GM18517 (cell line): ENCODE data around the gene TXN.
"Not testable (repeated sequence)": the region's sequence is repeated elsewhere in the genome, so short reads cannot be mapped to it uniquely, and the experiment has no call there.

Experiments
- ATAC-seq: cut with Tn5 transposase; IDR thresholded peaks from one replicate; pipeline ENCODE4 v1.9.1; 2021; ENCODE audit warnings: mild to moderate bottlenecking, moderate library complexity; ENCODE audit not compliant: unreplicated experiment

TXN gene

DNA sequence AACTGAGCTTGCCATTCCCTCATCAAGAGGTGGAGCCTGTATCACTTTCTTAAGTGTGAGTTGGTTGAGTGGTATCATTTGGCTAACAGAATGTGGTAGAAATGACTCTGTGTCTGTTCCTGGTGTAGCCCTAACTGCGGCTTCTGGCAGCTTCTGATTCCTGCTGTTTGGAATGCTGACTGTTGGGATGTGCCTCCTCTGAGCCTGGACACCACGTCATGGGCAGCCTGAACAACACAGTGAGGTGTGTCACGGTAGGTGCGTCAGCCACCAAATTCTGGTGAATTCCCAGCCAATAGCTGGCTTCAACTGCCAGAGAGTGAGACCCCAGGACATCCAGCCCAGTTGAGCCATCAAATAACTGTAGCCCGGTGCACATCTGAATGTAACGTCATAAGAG is 42.2 kb downstream of the TXN start:
- no peak for ATAC-seq

- ATAC-seq = no peak
Measured at GRCh38 chr9:110213413-110214044, 42.8 kb downstream of the TXN start.

DNA sequence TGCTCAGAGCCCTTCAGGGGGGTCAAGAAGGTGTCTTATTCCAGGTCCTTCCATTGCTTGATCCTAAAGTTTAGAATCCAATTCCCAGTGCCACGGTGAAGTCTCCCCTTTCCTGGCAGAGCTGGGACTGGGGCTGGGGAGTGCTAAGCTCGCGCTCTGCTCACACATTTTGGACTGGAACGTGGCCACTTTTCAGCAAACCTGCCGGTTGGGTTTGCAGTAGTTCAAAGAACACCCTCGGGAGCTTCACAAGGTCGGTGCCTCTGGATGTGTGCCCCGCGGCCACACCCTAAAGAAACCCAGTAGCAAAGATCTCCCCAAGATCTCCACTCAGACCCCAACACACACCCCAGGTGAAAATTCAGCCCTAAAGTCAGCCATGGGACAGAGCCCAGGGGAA is 48.3 kb downstream of the TXN start, which contains the start of gene C9orf152:
C9orf152 (minus strand) TSS at position 129 of the 400 bp plus-strand sequence. CDS start 580 bp downstream, outside the sequence.
- no peak for ATAC-seq

GRCh38 chr9:110207071-110207641 is 49.2 kb downstream of the TXN start:
- ATAC-seq = no peak

- ATAC-seq = no peak
Measured at GRCh38 chr9:110206389-110206788, 49.9 kb downstream of the TXN start.

- not testable (repeated sequence) for ATAC-seq
Measured at GRCh38 chr9:110205612-110206011, 50.7 kb downstream of the TXN start.

GRCh38 chr9:110202232-110202631 is 54.1 kb downstream of the TXN start:
- ATAC-seq = no peak

DNA sequence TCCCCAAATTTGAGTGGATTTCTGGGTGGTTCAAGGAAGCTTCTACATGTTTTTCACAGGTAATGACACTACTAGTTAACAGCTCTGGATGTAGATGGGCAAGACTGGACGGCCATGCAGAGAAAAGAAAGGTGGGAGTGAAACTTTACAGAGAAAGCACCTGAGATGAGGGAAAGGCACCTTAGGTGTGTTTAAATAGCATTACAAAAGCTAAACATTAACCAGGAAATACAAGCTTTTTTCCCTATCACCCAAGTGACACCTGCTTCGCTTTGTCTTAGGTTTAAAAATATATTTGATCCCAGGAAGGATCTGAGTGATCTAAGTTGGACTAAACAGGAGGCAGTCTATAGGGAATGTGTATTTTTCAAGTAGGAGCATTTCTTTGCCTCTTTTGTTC is 56.7 kb downstream of the TXN start:
- ATAC-seq = no peak

GRCh38 chr9:110198357-110198756 is 58.0 kb downstream of the TXN start:
- ATAC-seq = no peak

- no peak for ATAC-seq
Measured at GRCh38 chr9:110197330-110198187, 58.7 kb downstream of the TXN start.

GRCh38 chr9:110196084-110196499 is 60.2 kb downstream of the TXN start:
- not testable (repeated sequence) for ATAC-seq
